HepG2 (cell line): ENCODE measurements around the gene ADSS2. TPM values are rescaled to one million over a fixed set of nuclear protein-coding genes. Genes with fewer than 3 reads are reported as not detected.

Source experiments
- CBX5 ChIP-seq: sonication (generic); formaldehyde crosslinking; IDR thresholded peaks from 2 replicates; pipeline ENCODE4 v1.4.0; 2020; ENCODE audit warnings: missing genetic modification reagents, borderline replicate concordance
- CHD2 ChIP-seq: IDR thresholded peaks from 2 replicates; pipeline ENCODE4 v1.6.1; 2011; ENCODE audit warnings: low read depth, low read length, improper control_type of control experiment
- ELF3 ChIP-seq: IDR thresholded peaks from 2 replicates; pipeline ENCODE4 v1.6.1; 2016; ENCODE audit warnings: missing genetic modification reagents, missing compliant biosample characterization
- FOXC1 ChIP-seq: sonication (generic); formaldehyde crosslinking; IDR thresholded peaks from 2 replicates; pipeline ENCODE4 v1.8.0; 2022; ENCODE audit warnings: mild to moderate bottlenecking, missing genetic modification reagents, borderline replicate concordance
- GFI1 ChIP-seq: sonication (generic); formaldehyde crosslinking; IDR thresholded peaks from 2 replicates; pipeline ENCODE4 v1.5.0; 2020; ENCODE audit warnings: missing genetic modification reagents, mild to moderate bottlenecking, borderline replicate concordance
- KDM4B ChIP-seq: sonication (generic); formaldehyde crosslinking; IDR thresholded peaks from 2 replicates; pipeline ENCODE4 v1.4.0; 2020; ENCODE audit warnings: missing genetic modification reagents
- PHF20 ChIP-seq: sonication (generic); formaldehyde crosslinking; IDR thresholded peaks from 2 replicates; pipeline ENCODE4 v1.5.0; 2020; ENCODE audit warnings: mild to moderate bottlenecking, missing genetic modification reagents
- ZNF24 ChIP-seq: fragments of 450-650 bp; IDR thresholded peaks from 2 replicates; pipeline ENCODE4 v1.6.1; 2017; ENCODE audit warnings: antibody characterized with exemption, mild to moderate bottlenecking
- ZNF354B ChIP-seq: sonication (generic); formaldehyde crosslinking; IDR thresholded peaks from 2 replicates; pipeline ENCODE4 v1.8.0; 2022; ENCODE audit warnings: mild to moderate bottlenecking, missing genetic modification reagents
- ZNF609 ChIP-seq: sonication (generic); formaldehyde crosslinking; IDR thresholded peaks from 2 replicates; pipeline ENCODE4 v1.4.0; 2020; ENCODE audit warnings: mild to moderate bottlenecking, missing genetic modification reagents, borderline replicate concordance
- ZNF687 ChIP-seq: sonication (generic); formaldehyde crosslinking; IDR thresholded peaks from 2 replicates; pipeline ENCODE4 v1.5.1; 2020; ENCODE audit warnings: mild to moderate bottlenecking, missing genetic modification reagents, moderate library complexity
- polyA plus RNA-seq, 8 experiments: library from polyadenylated mRNA; depleted of rRNA in 3 of 8; stranded (reverse) in 7 of 8; unstranded in 1 of 8; fragments of >200 nt; fragmentation: Illumina TruSeq in 4 of 8; extraction: Trizol in 4 of 8; gene quantifications; 2 replicates each; pipeline versions ENCODE4 v1.2.1 to v1.2.3, GENCODE V29; 2011 to 2016; ENCODE audit warnings: low read depth in 4 of 8, missing spikeins in 1 of 8, mixed read lengths in 1 of 8; ENCODE audit not compliant: insufficient read depth in 1 of 8
- total RNA-seq, 5 experiments: library from RNA; depleted of rRNA; stranded (reverse); fragments of >200 nt; fragmentation: Illumina TruSeq; extraction: Trizol; gene quantifications; 2 replicates each; pipeline ENCODE4 v1.2.3, GENCODE V29; 2016; ENCODE audit warnings: low read depth in 1 of 5
- TF ChIP-seq, protein P1 (sequence below): conservative IDR thresholded peaks from 2 replicates; pipeline ENCODE4 v1.6.1; 2018; ENCODE audit warnings: missing genetic modification reagents
- TF ChIP-seq, protein P2 (sequence below): sonication (generic); formaldehyde crosslinking; IDR thresholded peaks from 2 replicates; pipeline ENCODE4 v1.8.0; 2022; ENCODE audit warnings: mild to moderate bottlenecking, missing genetic modification reagents, borderline replicate concordance
- TF ChIP-seq, protein P3 (sequence below): sonication (generic); formaldehyde crosslinking; IDR thresholded peaks from 2 replicates; pipeline ENCODE4 v1.5.1; 2020; ENCODE audit warnings: mild to moderate bottlenecking, moderate library complexity, missing genetic modification reagents

The ADSS2 gene
- total and polyA plus RNA-seq, 2 of the 13 experiments (the other 11 are each of a cell fraction or from before 2014, with no cell fraction given) = 15.1 to 43.4 TPM

DNA sequence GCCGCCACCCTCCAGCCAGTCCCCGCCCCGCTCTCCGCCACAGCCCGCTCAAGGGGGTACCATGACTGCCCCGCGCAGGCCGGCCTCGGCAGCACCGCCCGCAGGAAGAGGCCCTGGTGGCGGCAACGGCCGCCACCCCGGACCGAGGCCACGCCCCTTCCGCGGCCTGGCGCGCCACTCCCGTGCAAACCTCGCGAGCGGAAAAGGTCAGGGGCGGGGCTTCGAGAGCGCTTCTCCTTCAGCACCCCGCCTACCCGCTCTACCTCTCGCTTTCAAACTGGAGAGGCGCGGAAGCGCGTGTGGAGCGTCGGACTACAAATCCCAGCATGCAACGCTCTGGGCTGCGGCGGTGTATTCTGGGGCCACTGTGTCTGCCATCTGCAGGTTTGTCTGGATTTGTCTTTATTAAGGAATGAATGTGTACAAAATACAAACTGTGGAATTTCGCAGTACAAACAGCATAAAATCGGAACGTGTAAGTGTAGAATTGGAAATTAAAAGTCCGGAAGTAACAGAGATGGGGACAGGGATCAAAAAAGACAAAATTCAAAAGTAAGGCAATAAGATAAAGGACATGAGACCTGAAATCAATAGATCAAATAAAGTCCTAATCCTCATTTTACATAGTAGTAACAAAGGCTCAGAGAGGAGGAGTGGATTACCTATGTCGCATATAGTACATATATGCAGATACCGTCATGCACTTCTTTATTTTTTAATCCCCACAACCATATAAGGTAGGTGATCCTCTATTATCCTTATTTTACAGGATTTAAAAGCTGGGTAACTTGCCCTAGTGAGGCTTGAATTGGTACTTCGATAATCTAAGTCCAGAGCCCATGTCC, 464 bp upstream of the ADSS2 start (continued):
- TF ChIP-seq ZNF609 (CRISPR knock-in tag) (no peak), FOXC1 (CRISPR knock-in tag) (no peak), ZNF687 (peak; percentile 53), KDM4B (0 out of 2 replicates have a peak, but pooled peaks have one; percentile 25), CBX5 (CRISPR knock-in tag) (0 out of 2 replicates have a peak, but pooled peaks have one; percentile 40), PHF20 (peak; percentile 69), ELF3 (CRISPR knock-in tag) (peak; percentile 11; the same call in 1 of the 2 replicates), CHD2 (peak; percentile 92), ZNF354B (no peak), GFI1 (peak; percentile 26; the same call in 1 of the 2 replicates), ZNF24 (no peak)
- TF ChIP-seq, protein P1, sequence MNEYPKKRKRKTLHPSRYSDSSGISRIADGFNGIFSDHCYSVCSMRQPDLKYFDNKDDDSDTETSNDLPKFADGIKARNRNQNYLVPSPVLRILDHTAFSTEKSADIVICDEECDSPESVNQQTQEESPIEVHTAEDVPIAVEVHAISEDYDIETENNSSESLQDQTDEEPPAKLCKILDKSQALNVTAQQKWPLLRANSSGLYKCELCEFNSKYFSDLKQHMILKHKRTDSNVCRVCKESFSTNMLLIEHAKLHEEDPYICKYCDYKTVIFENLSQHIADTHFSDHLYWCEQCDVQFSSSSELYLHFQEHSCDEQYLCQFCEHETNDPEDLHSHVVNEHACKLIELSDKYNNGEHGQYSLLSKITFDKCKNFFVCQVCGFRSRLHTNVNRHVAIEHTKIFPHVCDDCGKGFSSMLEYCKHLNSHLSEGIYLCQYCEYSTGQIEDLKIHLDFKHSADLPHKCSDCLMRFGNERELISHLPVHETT (CRISPR knock-in tag) = peak; percentile 87; the same call in 1 of the 2 replicates
- TF ChIP-seq, protein P2, sequence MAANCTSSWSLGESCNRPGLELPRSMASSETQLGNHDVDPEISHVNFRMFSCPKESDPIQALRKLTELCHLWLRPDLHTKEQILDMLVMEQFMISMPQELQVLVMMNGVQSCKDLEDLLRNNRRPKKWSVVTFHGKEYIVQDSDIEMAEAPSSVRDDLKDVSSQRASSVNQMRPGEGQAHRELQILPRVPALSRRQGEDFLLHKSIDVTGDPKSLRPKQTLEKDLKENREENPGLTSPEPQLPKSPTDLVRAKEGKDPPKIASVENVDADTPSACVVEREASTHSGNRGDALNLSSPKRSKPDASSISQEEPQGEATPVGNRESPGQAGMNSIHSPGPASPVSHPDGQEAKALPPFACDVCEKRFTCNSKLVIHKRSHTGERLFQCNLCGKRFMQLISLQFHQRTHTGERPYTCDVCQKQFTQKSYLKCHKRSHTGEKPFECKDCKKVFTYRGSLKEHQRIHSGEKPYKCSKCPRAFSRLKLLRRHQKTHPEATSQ (CRISPR knock-in tag) = peak; percentile 44; the same call in 1 of the 2 replicates
- TF ChIP-seq, protein P3, sequence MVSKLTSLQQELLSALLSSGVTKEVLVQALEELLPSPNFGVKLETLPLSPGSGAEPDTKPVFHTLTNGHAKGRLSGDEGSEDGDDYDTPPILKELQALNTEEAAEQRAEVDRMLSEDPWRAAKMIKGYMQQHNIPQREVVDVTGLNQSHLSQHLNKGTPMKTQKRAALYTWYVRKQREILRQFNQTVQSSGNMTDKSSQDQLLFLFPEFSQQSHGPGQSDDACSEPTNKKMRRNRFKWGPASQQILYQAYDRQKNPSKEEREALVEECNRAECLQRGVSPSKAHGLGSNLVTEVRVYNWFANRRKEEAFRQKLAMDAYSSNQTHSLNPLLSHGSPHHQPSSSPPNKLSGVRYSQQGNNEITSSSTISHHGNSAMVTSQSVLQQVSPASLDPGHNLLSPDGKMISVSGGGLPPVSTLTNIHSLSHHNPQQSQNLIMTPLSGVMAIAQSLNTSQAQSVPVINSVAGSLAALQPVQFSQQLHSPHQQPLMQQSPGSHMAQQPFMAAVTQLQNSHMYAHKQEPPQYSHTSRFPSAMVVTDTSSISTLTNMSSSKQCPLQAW (CRISPR knock-in tag) = 0 out of 2 replicates have a peak, but pooled peaks have one; percentile 33
